ENCODE measurements around the gene BSN. TPM values are rescaled to one million over a fixed set of nuclear protein-coding genes. Genes with fewer than 3 reads are reported as not detected.
A peak's percentile ranks its signal among the peaks of the same experiment; 100 is the strongest.
"Not testable (repeated sequence)": the region's sequence is repeated elsewhere in the genome, so short reads cannot be mapped to it uniquely, and the experiment has no call there.

Gene BSN
- total RNA-seq, 4 donors from 2014 or later = 0.11 to 0.19 (median 0.16) TPM

GRCh38 chr3:49681232-49681522 is 126.9 kb downstream of the BSN start:
- TF ChIP-seq, protein P1, sequence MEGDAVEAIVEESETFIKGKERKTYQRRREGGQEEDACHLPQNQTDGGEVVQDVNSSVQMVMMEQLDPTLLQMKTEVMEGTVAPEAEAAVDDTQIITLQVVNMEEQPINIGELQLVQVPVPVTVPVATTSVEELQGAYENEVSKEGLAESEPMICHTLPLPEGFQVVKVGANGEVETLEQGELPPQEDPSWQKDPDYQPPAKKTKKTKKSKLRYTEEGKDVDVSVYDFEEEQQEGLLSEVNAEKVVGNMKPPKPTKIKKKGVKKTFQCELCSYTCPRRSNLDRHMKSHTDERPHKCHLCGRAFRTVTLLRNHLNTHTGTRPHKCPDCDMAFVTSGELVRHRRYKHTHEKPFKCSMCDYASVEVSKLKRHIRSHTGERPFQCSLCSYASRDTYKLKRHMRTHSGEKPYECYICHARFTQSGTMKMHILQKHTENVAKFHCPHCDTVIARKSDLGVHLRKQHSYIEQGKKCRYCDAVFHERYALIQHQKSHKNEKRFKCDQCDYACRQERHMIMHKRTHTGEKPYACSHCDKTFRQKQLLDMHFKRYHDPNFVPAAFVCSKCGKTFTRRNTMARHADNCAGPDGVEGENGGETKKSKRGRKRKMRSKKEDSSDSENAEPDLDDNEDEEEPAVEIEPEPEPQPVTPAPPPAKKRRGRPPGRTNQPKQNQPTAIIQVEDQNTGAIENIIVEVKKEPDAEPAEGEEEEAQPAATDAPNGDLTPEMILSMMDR (IDR thresholded peaks at IDR 0.05) = no peak
- no peak for TF ChIP-seq POLR2A (IDR thresholded peaks at IDR 0.05)
- 100% methylated on average over 1 of the region's 2 CpGs; no CpG with 5 or more reads in 1 of the 2 donors for WGBS, 2 donors
- no peaks in the 10 kb centered on the region for H3K9me3 ChIP-seq
- peaks cover 0 to under 1% (median 0%) of the 10 kb centered on the region in 4 donors for H3K27me3 ChIP-seq
- no peak overlapping the region for H3K4me3 ChIP-seq
- H3K27ac ChIP-seq = no peak overlapping the region
- DNase-seq = no peak
- H3K4me1 ChIP-seq = peaks cover 0 to 7% (median 0%) of the 10 kb centered on the region in 3 donors
- H3K36me3 ChIP-seq = peaks cover 40 to 88% (median 62%) of the 10 kb centered on the region in 3 donors
- intact Hi-C loops (cut with DNase I) = no loop called here

GRCh38 chr3:49681543-49681942 is 127.3 kb downstream of the BSN start:
- intact Hi-C loops (cut with DNase I) = no loop called here
- H3K36me3 ChIP-seq = peaks cover 40 to 84% (median 59%) of the 10 kb centered on the region in 3 donors
- no peak for DNase-seq

GRCh38 chr3:49683162-49683561 is 128.9 kb downstream of the BSN start:
- Histone ChIP-seq H3K27me3 (peaks cover 0 to 17% (median 0%) of the 10 kb centered on the region in 4 donors), H3K4me1 (peaks cover 3 to 19% (median 5%) of the 10 kb centered on the region in 3 donors), H3K36me3 (peaks cover 40 to 68% (median 48%) of the 10 kb centered on the region in 3 donors), H3K9me3 (no peaks in the 10 kb centered on the region), H3K4me3 (no peak overlapping the region), H3K27ac (no peak overlapping the region)
- DNase-seq = no peak
- WGBS, 2 donors = 100% methylated on average over 5 of the region's 6 CpGs; no CpG with 5 or more reads in 1 of the 2 donors
- TF ChIP-seq, protein P1 (IDR thresholded peaks at IDR 0.05) = no peak
- TF ChIP-seq POLR2A (IDR thresholded peaks at IDR 0.05) = no peak
- intact Hi-C loops (cut with DNase I) = no loop called here

More at GRCh38 chr3:49681543-49681942, 127.3 kb downstream of the BSN start:
- TF ChIP-seq POLR2A (IDR thresholded peaks at IDR 0.05) = no peak
- TF ChIP-seq, protein P1 (IDR thresholded peaks at IDR 0.05) = no peak
- no peaks in the 10 kb centered on the region for H3K9me3 ChIP-seq
- peaks cover 0 to 4% (median 0%) of the 10 kb centered on the region in 4 donors for H3K27me3 ChIP-seq
- H3K27ac ChIP-seq = no peak overlapping the region
- no peak overlapping the region for H3K4me3 ChIP-seq
- 81 to 83% methylated on average over 3 of the region's 4 CpGs for WGBS, 2 donors
- H3K4me1 ChIP-seq = peaks cover 0 to 11% (median 0%) of the 10 kb centered on the region in 3 donors

DNA sequence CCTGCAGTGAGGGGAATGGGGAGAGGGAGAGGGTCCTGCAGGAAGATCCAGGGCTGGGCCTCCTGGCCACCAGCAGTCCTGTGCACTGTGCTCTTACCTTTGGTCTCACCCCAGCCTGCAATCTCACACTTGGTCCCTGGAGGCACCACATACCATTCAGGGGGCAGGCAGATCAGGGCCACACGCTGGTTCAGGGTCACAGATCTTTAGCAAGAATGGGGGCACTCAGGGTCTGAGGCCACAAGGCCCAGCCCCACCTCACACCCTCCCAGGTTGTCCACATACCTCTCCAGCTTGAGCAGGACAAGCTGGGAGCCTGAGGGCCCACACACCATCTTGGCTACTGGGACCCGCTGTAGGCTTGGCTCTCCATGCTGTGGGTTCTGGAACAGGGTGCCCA is 130.2 kb downstream of the BSN start:
- 100% methylated on average over 1 of the region's 2 CpGs for WGBS, 2 donors
- H3K4me3 ChIP-seq = not testable (repeated sequence)

GRCh38 chr3:49685103-49685502 is 130.8 kb downstream of the BSN start:
- H3K4me3 ChIP-seq; H3K9me3 ChIP-seq; intact Hi-C loops (cut with DNase I); DNase-seq; H3K27ac ChIP-seq: not testable (repeated sequence)
- Histone ChIP-seq H3K36me3 (peaks cover 24 to 49% (median 34%) of the 10 kb centered on the region in 3 donors), H3K27me3 (peaks cover 0 to 17% (median 0%) of the 10 kb centered on the region in 4 donors), H3K4me1 (peaks cover 12 to 34% (median 15%) of the 10 kb centered on the region in 3 donors)
- 87 to 91% methylated on average over 6 to 7 of the region's 10 CpGs for WGBS, 2 donors

More for the DNA sequence above, 130.2 kb downstream of the BSN start:
- Histone ChIP-seq H3K4me1 (peaks cover 12 to 29% (median 13%) of the 10 kb centered on the region in 3 donors), H3K27me3 (peaks cover 0 to 17% (median 0%) of the 10 kb centered on the region in 4 donors), H3K36me3 (peaks cover 29 to 55% (median 39%) of the 10 kb centered on the region in 3 donors)
- DNase-seq; H3K27ac ChIP-seq; intact Hi-C loops (cut with DNase I); H3K9me3 ChIP-seq: not testable (repeated sequence)

- WGBS, 2 donors = no CpG with 5 or more reads among the region's 36 CpGs
- DNase-seq; H3K9me3 ChIP-seq; intact Hi-C loops (cut with DNase I); H3K27ac ChIP-seq: not testable (repeated sequence)
- H3K27me3 ChIP-seq = peaks cover 0 to 17% (median 0%) of the 10 kb centered on the region in 4 donors
- H3K4me3 ChIP-seq = peak overlapping the region in 3 of 4 donors; percentile 43 to 52 (median 45)
- peaks cover 20 to 42% (median 20%) of the 10 kb centered on the region in 3 donors for H3K4me1 ChIP-seq
- H3K36me3 ChIP-seq = peaks cover 19 to 41% (median 26%) of the 10 kb centered on the region in 3 donors
These were observed 131.6 kb downstream of the BSN start for GRCh38 chr3:49685846-49686245.

GRCh38 chr3:49686346-49686745 is 132.1 kb downstream of the BSN start:
- DNase-seq; H3K9me3 ChIP-seq; intact Hi-C loops (cut with DNase I): not testable (repeated sequence)
- no CpG with 5 or more reads among the region's 29 CpGs for WGBS, 2 donors
- H3K4me3 ChIP-seq = peak overlapping the region; percentile 19 to 52 (median 44)
- H3K27ac ChIP-seq = peak overlapping the region in 2 of 4 donors; percentile 3 to 13
- H3K36me3 ChIP-seq = peaks cover 14 to 36% (median 23%) of the 10 kb centered on the region in 3 donors
- H3K27me3 ChIP-seq = peaks cover 0 to 17% (median 0%) of the 10 kb centered on the region in 4 donors
- peaks cover 24 to 47% (median 25%) of the 10 kb centered on the region in 3 donors for H3K4me1 ChIP-seq

DNA sequence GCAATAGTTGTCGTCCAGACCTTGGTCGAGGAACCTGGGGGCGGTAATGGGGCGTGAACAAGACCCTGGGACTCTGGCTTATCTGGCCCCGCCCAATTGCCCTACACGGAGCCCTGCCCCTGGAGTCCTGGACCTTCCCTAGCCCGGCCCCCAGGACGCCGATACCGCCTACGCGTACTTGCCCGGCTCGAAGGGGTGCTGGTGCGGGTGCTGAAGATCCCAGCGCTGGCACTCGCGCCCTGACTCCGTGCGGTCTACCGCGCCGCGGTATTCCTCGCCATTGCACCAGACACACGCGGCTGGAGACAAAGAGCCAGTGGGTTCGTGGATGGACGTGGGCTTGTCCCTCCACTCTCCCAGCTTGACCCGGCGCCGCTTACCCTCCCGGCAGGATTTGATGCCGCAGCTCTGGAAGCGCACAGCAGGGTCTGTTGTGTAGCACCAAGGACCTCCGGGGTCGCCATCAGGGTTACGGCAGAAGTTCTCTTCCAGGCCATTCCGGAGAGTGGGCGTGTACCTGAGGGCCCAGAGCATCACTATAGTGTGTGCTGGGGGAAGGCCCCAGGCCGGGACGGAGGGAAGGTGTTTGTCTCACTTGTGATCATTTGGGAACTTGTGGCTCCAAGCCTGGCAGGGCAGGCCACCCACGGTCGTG is 132.6 kb downstream of the BSN start:
- intact Hi-C loops (cut with DNase I); DNase-seq; H3K9me3 ChIP-seq: not testable (repeated sequence)
- WGBS, 2 donors = 20% methylated on average over 2 of the region's 44 CpGs; no CpG with 5 or more reads in 1 of the 2 donors
- Histone ChIP-seq H3K36me3 (peaks cover 10 to 31% (median 17%) of the 10 kb centered on the region in 3 donors), H3K4me3 (peak overlapping the region; percentile 19 to 52 (median 44)), H3K27me3 (peaks cover 0 to 17% (median 0%) of the 10 kb centered on the region in 4 donors), H3K4me1 (peaks cover 27 to 52% (median 29%) of the 10 kb centered on the region in 3 donors), H3K27ac (peak overlapping the region in 2 of 4 donors; percentile 3 to 13)

DNA sequence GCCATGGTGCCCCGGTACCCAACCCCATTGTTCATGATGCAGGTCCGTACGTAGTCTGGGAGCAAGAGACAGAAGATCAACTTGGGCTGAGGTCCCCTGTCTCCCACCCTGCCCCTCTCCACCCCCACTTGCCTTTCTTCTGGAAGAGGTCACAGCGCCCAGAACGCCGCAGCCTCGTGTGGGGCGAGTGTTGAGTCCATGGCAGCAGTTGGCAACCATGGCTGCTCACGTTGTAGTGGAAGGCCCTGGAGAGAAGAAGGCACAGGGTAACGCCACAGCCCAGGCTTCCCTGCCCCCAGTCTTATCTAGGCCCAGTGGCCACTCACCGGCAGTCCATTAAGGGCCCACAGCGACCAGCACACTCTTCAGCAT is 133.1 kb downstream of the BSN start:
- peaks cover 27 to 55% (median 29%) of the 10 kb centered on the region in 3 donors for H3K4me1 ChIP-seq

More for the DNA sequence above, 133.1 kb downstream of the BSN start:
- Histone ChIP-seq H3K27me3 (peaks cover 0 to 17% (median 0%) of the 10 kb centered on the region in 4 donors), H3K36me3 (peaks cover 10 to 26% (median 13%) of the 10 kb centered on the region in 3 donors)
- intact Hi-C loops (cut with DNase I); H3K9me3 ChIP-seq; DNase-seq; H3K27ac ChIP-seq; H3K4me3 ChIP-seq: not testable (repeated sequence)
- WGBS, 2 donors = 100% methylated on average over 3 of the region's 12 CpGs; no CpG with 5 or more reads in 1 of the 2 donors
